ENCODE data around the gene CD151.
A peak's percentile ranks its signal among the peaks of the same experiment; 100 is the strongest.

CD151 gene

GRCh38 chr11:858053-858761 lies 25.5 kb downstream of the CD151 start:
- DNase-seq (ENCODE audit: low read depth in 2 of 2): no peak

- no peak for DNase-seq (ENCODE audit: low read depth in 2 of 2)
These were observed 26.1 kb downstream of the CD151 start for GRCh38 chr11:858762-859339.

DNA sequence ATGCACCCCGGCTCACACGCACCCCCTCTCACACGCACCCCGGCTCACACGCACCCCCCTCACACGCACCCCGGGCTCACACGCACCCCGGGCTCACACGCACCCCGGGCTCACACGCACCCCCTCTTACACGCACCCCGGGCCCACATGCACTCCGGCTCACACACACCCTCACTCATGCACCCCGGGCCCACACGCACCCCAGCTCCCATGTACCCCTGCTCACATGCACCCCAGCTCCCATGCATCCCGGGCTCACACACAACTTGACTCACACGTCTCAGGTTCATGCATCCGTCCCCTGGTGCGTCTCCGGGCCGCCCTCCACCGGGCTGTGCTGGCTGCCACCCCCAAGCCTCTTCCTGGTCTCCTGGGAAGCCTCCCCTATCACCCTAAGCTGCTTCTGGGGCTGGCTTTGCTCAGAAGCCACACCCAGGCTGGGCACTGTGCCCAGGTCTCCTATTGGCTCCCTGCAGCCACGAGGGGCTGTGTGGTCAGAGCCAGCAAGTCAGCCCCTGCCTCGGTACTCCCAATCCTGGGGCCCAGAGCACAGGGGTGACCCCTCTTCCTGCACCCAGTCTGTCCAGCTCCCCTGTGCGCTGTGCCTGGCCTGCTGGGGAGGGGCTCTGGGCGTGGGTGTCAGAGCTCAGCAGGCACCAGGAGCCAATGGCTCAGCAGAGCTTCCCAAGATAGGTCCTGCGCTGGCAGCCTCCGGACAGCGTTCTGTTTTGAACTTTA lies 26.8 kb downstream of the CD151 start:
- peak; percentile 52 to 54 for DNase-seq (ENCODE audit: low read depth in 2 of 2)

- no peak for DNase-seq (ENCODE audit: low read depth in 2 of 2)
These were observed 27.7 kb downstream of the CD151 start for GRCh38 chr11:860234-861104.

- DNase-seq (ENCODE audit: low read depth in 2 of 2): no peak
These were observed 28.3 kb downstream of the CD151 start for GRCh38 chr11:861105-861479.

GRCh38 chr11:862081-862661 lies 29.4 kb downstream of the CD151 start:
- no peak for DNase-seq (ENCODE audit: low read depth in 2 of 2)

DNA sequence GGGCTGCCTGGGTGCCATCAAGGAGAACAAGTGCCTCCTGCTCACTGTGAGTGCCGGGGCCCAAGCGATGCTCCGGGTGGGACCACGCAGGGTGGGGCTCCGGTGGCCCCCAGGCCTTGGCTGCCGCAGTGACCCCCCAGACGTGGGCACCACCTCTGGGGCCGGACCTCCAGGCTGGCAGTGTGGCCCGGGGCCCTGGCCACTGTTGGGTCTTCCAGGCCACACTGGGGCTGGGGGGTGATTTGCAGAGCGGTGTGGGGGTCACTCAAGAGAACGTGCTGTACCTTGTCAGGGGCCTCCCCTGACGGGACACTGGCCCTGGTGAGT lies 29.9 kb downstream of the CD151 start:
- no peak for DNase-seq (ENCODE audit: low read depth in 2 of 2)

DNA sequence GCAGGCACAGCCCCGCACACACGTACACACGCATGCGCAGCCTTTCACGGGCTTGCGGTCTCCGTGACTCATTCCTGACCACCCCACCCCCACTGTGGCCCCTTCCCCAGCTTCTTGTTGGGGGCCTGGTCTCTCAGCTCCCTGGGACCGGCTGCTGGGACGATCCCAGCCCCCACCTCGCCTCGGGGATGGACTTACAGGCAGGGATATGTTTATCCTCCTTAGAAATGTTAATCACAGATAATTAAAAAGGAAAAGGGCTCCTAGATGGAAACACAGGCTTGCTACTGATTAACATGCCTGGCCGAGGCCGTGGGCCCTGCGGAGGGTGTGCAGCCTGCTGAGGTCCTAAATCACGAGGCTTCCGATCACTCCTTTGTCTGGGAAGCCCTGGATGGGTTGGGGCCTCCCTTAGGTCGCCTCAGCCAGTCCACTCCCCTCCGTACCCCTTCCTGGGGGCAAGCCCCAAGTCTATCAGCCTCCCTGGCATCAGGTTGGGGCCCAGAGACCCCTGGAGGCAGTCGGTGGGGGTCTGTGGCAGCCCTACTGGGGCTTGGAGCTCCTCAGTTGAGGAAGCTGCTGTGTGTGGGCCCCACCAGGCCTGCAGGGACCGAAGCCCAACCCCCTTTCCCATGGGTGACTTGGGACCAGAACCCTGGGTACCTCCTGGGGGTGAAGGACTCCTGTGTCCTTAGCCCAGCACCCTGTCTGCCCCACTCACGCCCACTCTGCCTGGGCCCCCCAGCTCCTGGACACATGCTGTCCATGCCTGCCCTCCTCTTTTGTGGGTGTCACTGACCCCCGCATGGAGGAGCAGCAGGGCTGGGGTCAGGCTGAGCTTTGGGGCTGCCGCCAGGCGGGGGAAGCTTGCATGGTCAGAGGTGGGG lies 30.5 kb downstream of the CD151 start:
- DNase-seq (ENCODE audit: low read depth in 2 of 2): peak in 1 of 2 experiments; percentile 18

- DNase-seq (ENCODE audit: low read depth in 2 of 2): no peak
These were observed 31.4 kb downstream of the CD151 start for GRCh38 chr11:863910-864827.

DNA sequence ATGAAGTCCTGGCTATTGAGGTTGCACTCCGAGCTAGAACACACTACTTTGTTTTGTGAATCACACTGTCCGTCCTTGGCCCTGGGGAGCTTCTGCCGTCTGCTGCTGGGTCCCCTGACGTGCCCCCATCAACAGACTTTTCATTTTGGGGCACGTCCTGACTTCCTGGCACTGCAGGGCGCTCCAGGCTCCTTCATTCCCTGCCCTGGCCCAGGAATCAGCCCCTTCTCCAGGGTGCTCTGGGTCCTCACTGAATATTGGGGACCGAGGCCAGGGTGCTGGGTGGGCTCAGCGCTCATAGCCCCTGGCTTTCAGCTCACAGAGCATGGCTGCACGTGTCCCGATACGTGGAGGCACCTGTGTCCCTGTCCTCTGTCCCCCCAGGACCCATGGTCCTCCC lies 32.1 kb downstream of the CD151 start:
- no peak for DNase-seq (ENCODE audit: low read depth in 2 of 2)

- no peak for DNase-seq (ENCODE audit: low read depth in 2 of 2)
These were observed 33.0 kb downstream of the CD151 start for GRCh38 chr11:865462-866430.

- no peak for DNase-seq (ENCODE audit: low read depth in 2 of 2)
These were observed 33.7 kb downstream of the CD151 start for GRCh38 chr11:866481-866880.

DNA sequence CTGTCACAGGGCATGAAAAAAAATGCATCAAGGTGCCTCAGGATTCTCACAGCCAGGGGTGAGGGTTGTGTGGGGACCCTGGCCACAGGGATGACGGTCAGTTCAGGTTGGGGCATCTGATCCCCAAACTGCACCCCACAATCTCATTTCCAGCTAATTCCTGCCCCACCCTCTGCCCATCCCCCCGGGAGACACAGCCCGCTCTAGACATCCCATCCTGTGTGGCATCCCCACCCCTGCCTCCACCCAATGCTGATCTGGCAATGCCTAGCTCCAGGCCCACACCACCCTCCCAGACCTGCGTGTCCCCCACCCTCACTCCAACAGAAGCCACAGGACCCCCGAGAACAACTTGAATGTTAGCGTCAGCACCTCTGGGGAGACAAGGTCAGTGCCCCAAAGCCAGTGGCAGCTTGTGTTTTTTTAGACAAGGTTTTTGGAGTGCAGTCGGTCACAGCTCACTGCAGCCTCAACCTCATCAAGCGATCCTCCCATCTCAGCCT lies 35.2 kb downstream of the CD151 start:
- DNase-seq (ENCODE audit: low read depth in 2 of 2): no peak

DNA sequence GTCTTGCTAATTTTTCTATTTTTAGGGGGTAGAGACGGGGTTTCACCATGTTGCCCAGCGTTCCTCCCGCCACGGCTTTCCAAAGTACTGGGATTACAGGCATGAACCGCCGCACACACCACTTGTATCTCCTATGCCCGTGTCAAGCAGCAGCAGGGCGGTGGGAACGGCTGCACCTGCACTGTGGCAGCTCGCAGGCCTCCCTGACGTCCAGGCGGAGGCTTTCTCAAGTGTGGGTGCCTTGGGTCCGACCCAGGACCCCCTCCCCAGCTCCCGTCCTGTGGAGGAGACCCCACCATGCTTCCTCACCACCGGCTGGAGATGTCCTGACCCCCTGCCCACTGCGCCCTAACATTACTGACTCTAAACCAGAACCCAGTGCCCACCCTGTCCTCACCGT lies 35.6 kb downstream of the CD151 start:
- no peak for DNase-seq (ENCODE audit: low read depth in 2 of 2)

GRCh38 chr11:868802-869201 lies 36.0 kb downstream of the CD151 start:
- DNase-seq (ENCODE audit: low read depth in 2 of 2): no peak

DNA sequence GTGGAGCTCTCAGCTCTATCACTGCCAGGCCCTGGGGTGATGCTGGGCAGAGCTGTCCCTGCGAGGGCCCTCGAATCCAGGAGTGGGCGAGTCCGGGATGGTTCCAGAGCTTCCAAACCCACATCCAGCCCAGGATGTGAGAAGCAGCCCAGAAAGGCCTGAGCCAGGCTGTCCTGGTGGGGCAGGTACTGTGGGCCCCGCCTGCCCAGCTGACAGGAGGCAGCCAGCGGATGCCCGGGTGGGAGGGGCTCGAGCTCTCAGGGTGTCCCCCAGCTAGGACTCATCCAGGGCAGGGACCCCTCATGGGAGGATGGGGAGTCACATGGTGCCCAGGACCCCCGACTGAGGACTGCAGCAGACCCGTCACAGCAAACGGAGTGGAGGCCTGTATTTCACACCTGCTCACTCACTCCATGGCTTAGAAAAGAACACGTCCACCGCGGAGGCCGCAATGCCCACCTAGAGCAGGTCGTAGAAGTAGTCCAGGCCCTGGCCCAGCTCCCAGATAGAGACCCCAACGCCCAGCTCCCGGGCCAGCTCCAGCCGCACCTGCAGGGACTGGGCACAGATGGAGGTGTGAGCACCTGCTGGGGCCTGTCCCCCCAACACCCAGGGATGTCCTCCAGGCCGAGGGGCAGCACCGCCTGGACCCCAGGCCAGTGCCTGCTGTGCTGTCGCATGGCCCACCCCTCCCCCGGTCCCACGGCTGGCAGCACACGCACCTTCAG lies 36.8 kb downstream of the CD151 start:
- no peak for DNase-seq (ENCODE audit: low read depth in 2 of 2)

DNA sequence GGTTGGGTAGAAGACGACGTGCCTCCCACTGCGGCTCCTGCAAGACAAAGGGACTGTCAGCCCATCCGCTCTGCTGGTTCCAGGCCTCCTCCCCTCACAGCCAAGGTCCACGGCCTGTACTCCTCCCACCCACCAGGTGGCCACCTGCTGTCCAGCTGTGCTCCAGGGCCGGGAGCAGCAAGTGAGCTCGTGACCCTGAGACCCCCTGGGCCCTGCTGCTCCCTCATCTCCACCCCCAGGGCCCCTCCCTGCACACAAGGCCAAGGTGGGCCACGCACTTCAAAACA lies 37.3 kb downstream of the CD151 start:
- DNase-seq (ENCODE audit: low read depth in 2 of 2): no peak

GRCh38 chr11:870418-870817 lies 37.7 kb downstream of the CD151 start:
- no peak for DNase-seq (ENCODE audit: low read depth in 2 of 2)

All from fibroblast of skin of left quadriceps (primary cell).